Fibroblast of villous mesenchyme (primary cell): Measurements from ENCODE around the gene EIF5. TPM values are rescaled to one million over a fixed set of nuclear protein-coding genes. Genes with fewer than 3 reads are reported as not detected.
A peak's percentile ranks its signal among the peaks of the same experiment; 100 is the strongest.

ENCODE experiments used
- DNase-seq: peaks from one replicate; pipeline ENCODE4 v3.0.0-alpha.2; 2010; ENCODE audit warnings: low read depth
- H3K4me3 ChIP-seq: 2 replicates; pipeline ENCODE4 v1.5.1; 2011; ENCODE audit warnings: low read depth, mild to moderate bottlenecking, low read length
- total RNA-seq: library from RNA; depleted of rRNA; stranded (reverse); fragments of >200 nt; gene quantifications from 2 replicates; pipeline ENCODE4 v1.2.3, GENCODE V29; 2012
- TF ChIP-seq, protein P1 (sequence below): IDR thresholded peaks from 2 replicates; pipeline ENCODE4 v1.5.1; 2012; ENCODE audit warnings: low read depth, mild to moderate bottlenecking, low read length; ENCODE audit not compliant: insufficient read depth

The EIF5 gene
- 122 and 124 TPM in 2 replicates for total RNA-seq

DNA sequence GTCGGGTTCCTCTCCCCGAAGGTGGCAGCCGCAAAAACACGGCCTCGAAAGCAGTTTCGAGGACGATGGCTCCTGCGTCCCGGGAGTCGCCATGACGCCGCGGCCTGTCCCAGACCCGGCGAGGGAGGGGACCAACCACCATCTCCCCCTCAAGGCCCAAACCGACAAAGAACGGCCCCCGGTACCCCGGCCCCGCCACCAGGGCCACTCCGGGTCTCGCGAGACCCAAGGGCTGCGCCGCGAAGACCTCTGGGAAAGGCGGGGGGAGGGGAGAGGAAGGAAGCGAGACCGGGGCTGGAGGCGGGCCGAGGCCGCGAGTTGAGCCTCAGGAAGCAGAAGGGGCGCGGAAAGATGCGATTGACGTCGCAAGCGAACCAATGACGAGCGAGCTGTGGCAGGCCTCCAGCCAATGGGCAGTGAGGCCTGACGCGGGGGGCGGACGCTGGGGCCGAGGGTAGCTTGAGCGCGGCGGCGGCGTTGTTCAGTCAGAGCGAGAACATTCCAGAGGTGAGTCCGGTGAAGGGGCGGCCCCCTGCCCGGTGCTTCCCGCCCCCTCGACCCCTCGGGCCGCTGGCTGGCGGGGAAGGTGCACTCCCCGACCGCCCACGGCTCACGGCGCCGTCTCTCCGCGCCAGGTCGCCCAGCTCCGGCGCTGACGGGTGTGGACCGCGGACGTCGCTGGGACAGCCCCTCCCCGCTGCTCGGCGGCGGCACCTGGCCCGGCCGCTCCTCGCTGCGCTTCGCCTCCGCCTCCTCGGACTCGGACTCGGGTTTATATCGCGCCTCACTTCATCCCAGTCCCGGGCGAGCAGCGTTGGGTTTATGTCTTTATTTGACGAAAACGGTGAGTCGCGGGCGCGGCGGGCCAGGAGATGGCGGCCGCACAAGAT lies at the start of gene EIF5:
EIF5 (plus strand) TSS at position 484 of the 890 bp plus-strand sequence. CDS start 1,624 bp downstream, outside the sequence.
- peak; percentile 99 for DNase-seq
- H3K4me3 ChIP-seq: peak within 1 kb of the TSS; percentile 84
- TF ChIP-seq, protein P1, sequence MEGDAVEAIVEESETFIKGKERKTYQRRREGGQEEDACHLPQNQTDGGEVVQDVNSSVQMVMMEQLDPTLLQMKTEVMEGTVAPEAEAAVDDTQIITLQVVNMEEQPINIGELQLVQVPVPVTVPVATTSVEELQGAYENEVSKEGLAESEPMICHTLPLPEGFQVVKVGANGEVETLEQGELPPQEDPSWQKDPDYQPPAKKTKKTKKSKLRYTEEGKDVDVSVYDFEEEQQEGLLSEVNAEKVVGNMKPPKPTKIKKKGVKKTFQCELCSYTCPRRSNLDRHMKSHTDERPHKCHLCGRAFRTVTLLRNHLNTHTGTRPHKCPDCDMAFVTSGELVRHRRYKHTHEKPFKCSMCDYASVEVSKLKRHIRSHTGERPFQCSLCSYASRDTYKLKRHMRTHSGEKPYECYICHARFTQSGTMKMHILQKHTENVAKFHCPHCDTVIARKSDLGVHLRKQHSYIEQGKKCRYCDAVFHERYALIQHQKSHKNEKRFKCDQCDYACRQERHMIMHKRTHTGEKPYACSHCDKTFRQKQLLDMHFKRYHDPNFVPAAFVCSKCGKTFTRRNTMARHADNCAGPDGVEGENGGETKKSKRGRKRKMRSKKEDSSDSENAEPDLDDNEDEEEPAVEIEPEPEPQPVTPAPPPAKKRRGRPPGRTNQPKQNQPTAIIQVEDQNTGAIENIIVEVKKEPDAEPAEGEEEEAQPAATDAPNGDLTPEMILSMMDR: peak; percentile 24

DNA sequence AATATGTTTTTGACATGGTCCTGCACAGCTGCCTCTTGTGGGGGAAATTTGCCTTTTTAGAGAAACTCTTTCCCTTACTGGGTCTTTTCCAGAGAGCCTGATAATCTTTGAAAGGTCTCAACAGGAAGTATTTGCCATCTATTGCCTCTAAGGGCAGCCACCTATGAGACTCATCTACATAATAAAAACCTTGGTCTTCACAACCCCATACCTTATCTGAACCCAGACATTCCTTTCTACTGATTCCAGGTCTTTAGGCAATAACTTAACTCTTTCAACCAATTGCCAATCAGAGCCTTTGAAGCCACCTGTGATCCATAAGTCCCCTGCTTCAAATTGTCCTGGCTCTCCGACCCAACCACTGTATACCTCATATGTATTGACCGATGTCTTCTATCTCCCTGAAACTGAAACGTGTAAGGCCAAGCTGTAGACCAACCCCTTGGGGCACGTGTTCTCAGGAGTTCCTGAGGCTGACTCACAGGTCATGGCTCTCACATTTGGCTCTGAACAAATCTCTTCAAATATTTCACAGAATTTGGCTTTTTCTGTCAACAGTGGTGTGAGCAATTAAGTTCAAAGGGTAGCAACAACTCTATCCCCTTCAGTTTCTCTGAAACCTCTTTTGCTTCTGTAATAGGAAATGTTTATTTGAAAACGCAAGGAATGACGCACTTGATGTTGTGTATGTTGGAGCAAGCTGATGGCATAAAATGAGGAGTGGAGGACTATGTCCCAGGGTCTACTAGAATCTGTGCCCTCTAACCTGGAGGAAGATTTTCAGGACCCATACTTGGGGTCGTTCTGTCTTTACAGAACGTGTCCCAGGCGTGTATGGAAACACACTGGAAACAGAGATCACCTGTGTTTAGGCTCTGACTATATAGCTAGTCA lies 49.2 kb upstream of the EIF5 start:
- DNase-seq: peak; percentile 61
- TF ChIP-seq, protein P1: no peak
- H3K4me3 ChIP-seq: no peak overlapping the region

DNA sequence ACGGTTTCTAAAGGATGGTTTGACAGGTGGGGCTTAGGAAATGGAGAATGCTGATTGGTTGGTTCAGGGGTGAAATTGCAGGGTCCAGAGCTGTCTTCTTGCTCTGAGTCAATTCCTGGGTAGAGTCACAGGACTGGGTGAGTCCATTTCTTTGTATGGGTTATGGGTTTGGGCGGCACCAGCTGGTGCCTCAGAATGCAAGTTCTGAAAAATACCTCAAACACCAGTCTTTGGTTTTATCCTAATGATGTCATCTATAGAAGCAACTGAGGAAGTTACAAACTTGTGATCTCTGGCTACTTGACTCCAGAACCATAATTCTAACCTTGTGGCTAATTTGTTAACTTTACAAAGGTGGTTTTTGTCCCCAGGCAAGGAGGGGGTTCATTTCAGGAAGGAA lies 47.6 kb upstream of the EIF5 start:
- TF ChIP-seq, protein P1: no peak
- no peak for DNase-seq
- H3K4me3 ChIP-seq: no peak overlapping the region

DNA sequence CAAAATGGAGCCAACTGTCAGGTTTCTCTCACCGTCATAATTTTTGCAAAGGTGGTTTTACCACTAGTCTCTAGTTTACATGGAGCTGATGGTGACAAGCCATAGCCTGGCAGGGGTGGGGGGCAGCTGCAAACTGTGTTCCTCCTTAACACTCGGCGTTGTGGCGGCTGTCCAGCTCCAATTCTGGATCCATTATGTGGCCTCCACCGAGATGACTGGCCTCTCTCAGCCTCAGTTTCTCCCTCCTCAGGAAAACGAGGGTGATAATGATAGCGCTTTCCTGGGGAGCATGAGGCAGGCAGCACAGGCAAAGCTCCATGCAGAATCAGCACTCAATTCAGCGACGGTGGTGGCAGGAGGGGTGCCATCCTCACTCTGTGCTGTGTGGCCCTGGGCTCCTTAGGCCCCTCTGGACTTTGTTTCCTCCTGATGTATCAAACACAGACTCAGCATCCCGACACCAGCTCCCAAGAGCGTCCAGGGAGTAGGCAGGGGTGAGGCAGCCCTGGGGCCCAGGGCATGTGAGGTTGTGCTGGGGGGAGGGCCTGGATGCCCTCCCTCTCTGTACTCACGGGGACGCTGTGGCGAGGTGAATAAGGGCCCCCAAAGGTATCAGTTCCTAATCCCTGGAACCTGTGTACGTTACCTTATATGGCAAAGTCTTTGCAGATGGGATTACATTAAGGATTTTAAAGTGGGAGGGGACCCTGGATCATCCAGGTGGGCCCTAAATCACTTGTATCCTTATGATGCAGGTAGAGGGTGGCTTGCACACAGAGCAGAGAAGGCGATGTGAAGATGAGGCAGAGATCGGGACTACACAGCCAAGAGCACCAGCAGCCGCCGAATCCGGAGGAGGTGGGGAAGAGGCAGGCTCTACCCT lies 46.8 kb upstream of the EIF5 start:
- DNase-seq: no peak
- TF ChIP-seq, protein P1: no peak

DNA sequence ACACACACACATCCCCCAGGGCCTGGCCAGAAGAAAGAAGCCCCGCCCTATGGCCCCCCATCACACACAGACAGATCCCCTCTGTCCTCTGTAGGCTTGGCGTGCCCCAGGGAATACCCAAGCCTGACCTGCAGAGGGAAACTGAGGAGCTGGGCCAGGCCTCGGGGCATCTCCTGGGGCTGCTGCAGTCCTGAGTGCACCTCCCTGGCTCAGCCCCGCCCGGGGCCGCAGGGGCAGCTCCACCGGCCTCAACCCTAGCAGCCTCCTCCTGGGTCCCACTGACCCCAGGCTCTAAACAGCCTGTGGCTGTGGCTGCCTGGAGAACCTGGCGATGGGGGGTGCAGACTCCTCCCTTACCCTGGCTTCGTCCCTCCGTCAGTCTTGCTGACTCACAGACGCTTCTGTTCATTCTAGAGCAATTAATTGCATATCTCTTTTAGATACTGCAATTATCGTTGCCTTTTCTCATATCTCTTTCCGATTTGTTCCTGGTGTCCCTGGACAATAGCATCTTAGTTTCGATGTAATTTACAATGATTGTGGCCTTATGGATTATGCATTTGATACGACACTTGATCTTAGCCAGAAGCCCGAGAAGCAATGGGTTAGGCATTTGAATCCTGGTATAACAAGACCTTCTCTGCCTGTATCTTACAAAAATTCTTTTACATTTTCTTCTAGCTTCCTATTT lies 45.8 kb upstream of the EIF5 start:
- TF ChIP-seq, protein P1: no peak
- no peak overlapping the region for H3K4me3 ChIP-seq

More for the DNA sequence above, 46.8 kb upstream of the EIF5 start:
- no peak overlapping the region for H3K4me3 ChIP-seq

More for the DNA sequence above, 45.8 kb upstream of the EIF5 start:
- DNase-seq: no peak
